ENCODE data around the gene HOXD3. TPM values are rescaled to one million over a fixed set of nuclear protein-coding genes. Genes with fewer than 3 reads are reported as not detected.

Gene HOXD3
- total RNA-seq, 1 donor from 2014 or later = not detected

DNA sequence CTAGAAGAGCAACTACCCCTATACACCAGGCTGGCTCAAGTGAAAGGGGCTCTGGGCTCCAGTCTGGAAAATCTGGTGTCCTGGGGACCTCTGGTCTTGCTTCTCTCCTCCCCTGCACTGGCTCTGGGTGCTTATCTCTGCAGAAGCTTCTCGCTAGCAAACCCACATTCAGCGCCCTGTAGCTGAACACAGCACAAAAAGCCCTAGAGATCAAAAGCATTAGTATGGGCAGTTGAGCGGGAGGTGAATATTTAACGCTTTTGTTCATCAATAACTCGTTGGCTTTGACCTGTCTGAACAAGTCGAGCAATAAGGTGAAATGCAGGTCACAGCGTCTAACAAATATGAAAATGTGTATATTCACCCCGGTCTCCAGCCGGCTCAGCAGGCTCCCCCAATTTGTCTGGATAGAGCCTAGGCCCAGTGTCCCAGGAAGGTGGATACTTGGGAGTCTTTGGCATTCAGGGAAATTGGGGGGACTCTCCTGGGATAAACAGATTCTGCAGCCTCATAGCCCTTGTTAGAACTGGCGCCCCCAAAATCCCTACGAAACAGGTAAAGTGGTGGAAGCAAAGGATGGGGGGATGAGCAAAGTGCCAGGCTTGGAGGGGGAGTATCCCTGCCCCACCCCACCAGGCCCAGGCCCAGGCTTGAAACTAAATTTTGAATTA lies 8.2 kb upstream of the HOXD3 start:
- Histone ChIP-seq H3K36me3 (ENCODE audit: insufficient read depth, low read length) (no peaks in the 10 kb centered on the region), H3K4me3 (ENCODE audit: insufficient read depth, low read depth, low read length) (no peak overlapping the region), H3K4me1 (ENCODE audit: insufficient read depth, low read length) (no peaks in the 10 kb centered on the region), H3K4me2 (ENCODE audit: low read length) (no peak overlapping the region), H2AFZ (ENCODE audit: low read depth, low read length) (no peak overlapping the region), H3K9ac (ENCODE audit: low read length) (no peak overlapping the region), H3K9me3 (ENCODE audit: insufficient read depth, low read depth, low read length) (peaks cover 2% of the 10 kb centered on the region), H4K20me1 (ENCODE audit: insufficient read depth, low read length) (no peaks in the 10 kb centered on the region), H3K79me2 (ENCODE audit: insufficient read depth, low read length) (no peaks in the 10 kb centered on the region), H3K27ac (ENCODE audit: low read depth, low read length) (no peak overlapping the region), H3K27me3 (ENCODE audit: insufficient read depth, low read length) (peaks cover 81% of the 10 kb centered on the region)
- Mint-ChIP-seq H3K27ac (ENCODE audit: unreplicated experiment) (no peak overlapping the region), H3K4me1 (ENCODE audit: low read depth, unreplicated experiment) (no peaks in the 10 kb centered on the region), H3K36me3 (ENCODE audit: low read depth, unreplicated experiment) (peaks cover 2% of the 10 kb centered on the region), H3K27me3 (ENCODE audit: low read depth, unreplicated experiment) (peaks cover 89% of the 10 kb centered on the region), H3K9me3 (ENCODE audit: unreplicated experiment) (peaks cover 42% of the 10 kb centered on the region), H3K4me3 (ENCODE audit: unreplicated experiment) (no peak overlapping the region)
- DNase-seq (ENCODE audit: low read depth) (no peak), FAIRE-seq (no peak)
- TF ChIP-seq, protein P1, sequence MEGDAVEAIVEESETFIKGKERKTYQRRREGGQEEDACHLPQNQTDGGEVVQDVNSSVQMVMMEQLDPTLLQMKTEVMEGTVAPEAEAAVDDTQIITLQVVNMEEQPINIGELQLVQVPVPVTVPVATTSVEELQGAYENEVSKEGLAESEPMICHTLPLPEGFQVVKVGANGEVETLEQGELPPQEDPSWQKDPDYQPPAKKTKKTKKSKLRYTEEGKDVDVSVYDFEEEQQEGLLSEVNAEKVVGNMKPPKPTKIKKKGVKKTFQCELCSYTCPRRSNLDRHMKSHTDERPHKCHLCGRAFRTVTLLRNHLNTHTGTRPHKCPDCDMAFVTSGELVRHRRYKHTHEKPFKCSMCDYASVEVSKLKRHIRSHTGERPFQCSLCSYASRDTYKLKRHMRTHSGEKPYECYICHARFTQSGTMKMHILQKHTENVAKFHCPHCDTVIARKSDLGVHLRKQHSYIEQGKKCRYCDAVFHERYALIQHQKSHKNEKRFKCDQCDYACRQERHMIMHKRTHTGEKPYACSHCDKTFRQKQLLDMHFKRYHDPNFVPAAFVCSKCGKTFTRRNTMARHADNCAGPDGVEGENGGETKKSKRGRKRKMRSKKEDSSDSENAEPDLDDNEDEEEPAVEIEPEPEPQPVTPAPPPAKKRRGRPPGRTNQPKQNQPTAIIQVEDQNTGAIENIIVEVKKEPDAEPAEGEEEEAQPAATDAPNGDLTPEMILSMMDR (IDR thresholded peaks at IDR 0.05; ENCODE audit: insufficient read depth, low read depth, low read length) = no peak
- TF ChIP-seq EZH2 (IDR thresholded peaks at IDR 0.05; ENCODE audit: insufficient read depth, low read length) = no peak

DNA sequence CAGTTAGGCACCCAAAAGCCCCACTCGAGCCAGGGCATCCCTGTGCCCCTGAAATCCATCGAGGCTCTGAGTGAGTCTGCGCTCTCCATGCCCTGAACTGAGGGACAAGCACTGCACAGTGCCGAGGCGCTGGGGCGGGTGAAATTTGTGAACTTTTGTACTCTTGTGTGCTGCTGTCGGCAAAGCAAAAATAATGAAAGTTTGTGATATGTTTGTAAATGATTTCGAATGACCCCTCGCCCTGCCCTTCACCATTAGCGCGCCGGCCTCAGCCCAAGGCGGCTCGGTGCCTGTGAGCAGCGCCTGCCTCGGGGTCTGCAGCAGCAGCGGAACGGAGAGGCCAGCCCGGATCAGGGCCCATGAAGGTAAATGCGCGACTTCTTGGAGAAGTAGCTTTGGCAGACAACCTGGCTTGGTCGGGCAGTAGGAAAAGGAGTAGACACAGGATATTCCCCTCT lies 7.6 kb upstream of the HOXD3 start:
- TF ChIP-seq, protein P1 (IDR thresholded peaks at IDR 0.05; ENCODE audit: insufficient read depth, low read depth, low read length) = no peak
- TF ChIP-seq EZH2 (IDR thresholded peaks at IDR 0.05; ENCODE audit: insufficient read depth, low read length) = no peak
- Histone ChIP-seq H3K9me3 (ENCODE audit: insufficient read depth, low read depth, low read length) (peaks cover 2% of the 10 kb centered on the region), H3K27ac (ENCODE audit: low read depth, low read length) (no peak overlapping the region), H3K4me3 (ENCODE audit: insufficient read depth, low read depth, low read length) (no peak overlapping the region), H3K4me2 (ENCODE audit: low read length) (no peak overlapping the region), H3K4me1 (ENCODE audit: insufficient read depth, low read length) (no peaks in the 10 kb centered on the region), H3K79me2 (ENCODE audit: insufficient read depth, low read length) (no peaks in the 10 kb centered on the region), H3K27me3 (ENCODE audit: insufficient read depth, low read length) (peaks cover 82% of the 10 kb centered on the region), H4K20me1 (ENCODE audit: insufficient read depth, low read length) (no peaks in the 10 kb centered on the region), H2AFZ (ENCODE audit: low read depth, low read length) (no peak overlapping the region), H3K9ac (ENCODE audit: low read length) (no peak overlapping the region), H3K36me3 (ENCODE audit: insufficient read depth, low read length) (no peaks in the 10 kb centered on the region)
- peaks cover 2% of the 10 kb centered on the region for H3K36me3 Mint-ChIP-seq (ENCODE audit: low read depth, unreplicated experiment)
- H3K27ac Mint-ChIP-seq (ENCODE audit: unreplicated experiment) = no peak overlapping the region
- no peak overlapping the region for H3K4me3 Mint-ChIP-seq (ENCODE audit: unreplicated experiment)
- H3K27me3 Mint-ChIP-seq (ENCODE audit: low read depth, unreplicated experiment) = peaks cover 91% of the 10 kb centered on the region
- no peak for DNase-seq (ENCODE audit: low read depth)
- no peaks in the 10 kb centered on the region for H3K4me1 Mint-ChIP-seq (ENCODE audit: low read depth, unreplicated experiment)
- no peak for FAIRE-seq
- H3K9me3 Mint-ChIP-seq (ENCODE audit: unreplicated experiment) = peaks cover 42% of the 10 kb centered on the region

DNA sequence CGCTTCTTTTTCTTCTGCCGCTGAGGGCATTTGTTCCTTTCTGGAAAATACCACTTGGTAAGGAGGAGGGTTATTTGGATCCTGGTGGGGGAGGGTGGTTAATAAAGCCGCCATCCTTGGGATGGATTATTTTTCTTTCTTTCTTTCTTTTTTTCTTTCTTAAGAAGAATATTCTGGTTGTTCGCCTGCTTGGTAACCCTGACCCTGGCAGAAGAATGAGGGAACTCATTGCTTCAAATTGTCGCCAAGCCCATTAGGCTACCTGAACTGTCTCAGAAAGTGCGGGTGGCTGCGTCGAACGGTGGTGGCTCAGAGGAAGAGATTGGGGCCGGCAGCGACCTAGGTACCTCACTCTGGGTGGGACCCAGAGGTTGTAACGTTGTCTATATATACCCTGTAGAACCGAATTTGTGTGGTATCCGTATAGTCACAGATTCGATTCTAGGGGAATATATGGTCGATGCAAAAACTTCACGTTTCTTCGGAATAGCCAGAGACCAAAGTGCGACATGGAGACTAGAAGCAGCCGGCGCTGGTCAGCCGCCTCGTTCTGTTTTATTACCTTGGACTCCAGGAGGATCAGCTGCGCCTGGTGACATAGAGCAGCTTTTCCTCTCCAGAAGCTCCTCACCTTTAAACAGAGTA lies 7.0 kb upstream of the HOXD3 start:
- H2AFZ ChIP-seq (ENCODE audit: low read depth, low read length) = no peak overlapping the region
- no peak for DNase-seq (ENCODE audit: low read depth)
- Mint-ChIP-seq H3K36me3 (ENCODE audit: low read depth, unreplicated experiment) (peaks cover 2% of the 10 kb centered on the region), H3K9me3 (ENCODE audit: unreplicated experiment) (peaks cover 39% of the 10 kb centered on the region), H3K27me3 (ENCODE audit: low read depth, unreplicated experiment) (peaks cover 91% of the 10 kb centered on the region), H3K27ac (ENCODE audit: unreplicated experiment) (no peak overlapping the region), H3K4me3 (ENCODE audit: unreplicated experiment) (no peak overlapping the region), H3K4me1 (ENCODE audit: low read depth, unreplicated experiment) (no peaks in the 10 kb centered on the region)
- no peaks in the 10 kb centered on the region for H3K36me3 ChIP-seq (ENCODE audit: insufficient read depth, low read length)
- H3K27me3 ChIP-seq (ENCODE audit: insufficient read depth, low read length) = peaks cover 83% of the 10 kb centered on the region
- H3K4me2 ChIP-seq (ENCODE audit: low read length) = no peak overlapping the region
- TF ChIP-seq, protein P1 (IDR thresholded peaks at IDR 0.05; ENCODE audit: insufficient read depth, low read depth, low read length) = no peak
- no peak for TF ChIP-seq EZH2 (IDR thresholded peaks at IDR 0.05; ENCODE audit: insufficient read depth, low read length)
- peaks cover 2% of the 10 kb centered on the region for H3K9me3 ChIP-seq (ENCODE audit: insufficient read depth, low read depth, low read length)
- H3K9ac ChIP-seq (ENCODE audit: low read length) = no peak overlapping the region
- FAIRE-seq = no peak
- H3K4me3 ChIP-seq (ENCODE audit: insufficient read depth, low read depth, low read length) = no peak overlapping the region
- no peaks in the 10 kb centered on the region for H3K79me2 ChIP-seq (ENCODE audit: insufficient read depth, low read length)
- no peak overlapping the region for H3K27ac ChIP-seq (ENCODE audit: low read depth, low read length)
- no peaks in the 10 kb centered on the region for H4K20me1 ChIP-seq (ENCODE audit: insufficient read depth, low read length)
- H3K4me1 ChIP-seq (ENCODE audit: insufficient read depth, low read length) = no peaks in the 10 kb centered on the region

Data from astrocyte (in vitro differentiated cells and primary cell).